ENCODE measurements around the gene CHD5.

DNA sequence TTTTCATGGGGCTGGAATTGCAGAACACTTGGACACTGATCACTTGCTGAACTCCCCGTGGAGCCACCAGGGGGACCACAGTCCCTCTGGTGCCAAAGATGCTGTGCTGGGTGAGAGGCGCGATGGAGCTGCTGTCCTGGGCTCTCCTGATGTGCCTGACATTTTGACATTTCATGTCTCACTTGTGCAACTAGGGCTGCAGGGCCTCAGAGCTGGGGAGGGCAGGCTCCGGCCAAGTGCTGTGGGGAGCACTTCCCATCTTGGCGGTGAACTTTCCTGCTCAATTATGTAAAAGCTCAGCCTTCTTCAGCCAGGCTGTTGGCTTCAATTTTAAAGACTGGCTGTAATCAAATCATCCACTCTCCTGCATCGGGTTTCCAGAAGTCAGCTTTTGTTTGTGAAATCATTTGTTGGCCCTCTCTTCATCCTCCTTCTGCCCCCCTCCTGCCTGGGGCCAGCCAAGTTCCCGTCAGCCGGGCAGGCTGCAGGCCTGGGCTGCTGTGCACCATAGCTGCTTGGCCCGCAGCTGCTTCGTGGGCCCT lies 97.6 kb downstream of the CHD5 start:
- TF ChIP-seq POLR2A (IDR thresholded peaks at IDR 0.05) (no peak), CTCF (IDR thresholded peaks at IDR 0.05) (no peak)

Data from adrenal gland (tissue), 5 donors.